Calu3 (cell line): ENCODE results near the gene PRR14. TPM values are rescaled to one million over a fixed set of nuclear protein-coding genes. Genes with fewer than 3 reads are reported as not detected.

Source experiments
- BruUV-seq: library from RNA; stranded (reverse); fragments of 400-500 nt; replicated peaks from 2 replicates; lab custom pipeline; 2021; lab: Mats Ljungman, UMichigan
- CTCF ChIA-PET: fragments of 300-600 bp; sonication (Branson Sonifier 250); formaldehyde crosslinking; loops from one replicate; lab custom pipeline; 2022; ENCODE audit warnings: antibody characterized with exemption; lab: Charles Lee
- DNase-seq: peaks from one replicate; pipeline ENCODE4 v3.0.0; 2022
- H3K27ac Mint-ChIP-seq: one replicate; pipeline ENCODE4 v1.8.0; 2022; ENCODE audit warnings: mixed read lengths; ENCODE audit not compliant: unreplicated experiment
- H3K27me3 Mint-ChIP-seq: one replicate; pipeline ENCODE4 v1.8.0; 2022; ENCODE audit warnings: mixed read lengths; ENCODE audit not compliant: unreplicated experiment
- H3K36me3 Mint-ChIP-seq: one replicate; pipeline ENCODE4 v1.8.0; 2022; ENCODE audit warnings: mild to moderate bottlenecking, moderate library complexity, mixed read lengths; ENCODE audit not compliant: insufficient read depth, unreplicated experiment
- H3K4me1 Mint-ChIP-seq: one replicate; pipeline ENCODE4 v1.8.0; 2022; ENCODE audit warnings: mild to moderate bottlenecking, low read depth, mixed read lengths; ENCODE audit not compliant: unreplicated experiment
- H3K4me3 Mint-ChIP-seq: one replicate; pipeline ENCODE4 v1.8.0; 2022; ENCODE audit warnings: mild to moderate bottlenecking, low read depth, moderate library complexity, mixed read lengths; ENCODE audit not compliant: unreplicated experiment
- H3K9me3 Mint-ChIP-seq: one replicate; pipeline ENCODE4 v1.8.0; 2022; ENCODE audit warnings: low read depth, mixed read lengths; ENCODE audit not compliant: unreplicated experiment
- intact Hi-C: fragments of 100-400 bp; cut with micrococcal nuclease; formaldehyde crosslinking; loops from one replicate; pipeline ENCODE4 v1.10.0; 2022; ENCODE audit not compliant: unreplicated experiment
- total RNA-seq: library from RNA; stranded (reverse); gene quantifications from 2 replicates; pipeline ENCODE4 v1.2.3, GENCODE V29; 2022
- TF ChIP-seq, protein P1 (sequence below): fragments of 200-600 bp; IDR thresholded peaks from one replicate; pipeline ENCODE4 v1.8.0; 2022; ENCODE audit warnings: antibody characterized with exemption; ENCODE audit not compliant: unreplicated experiment

PRR14 gene
- total RNA-seq, 1 experiment from 2014 or later = 47.4 TPM

DNA sequence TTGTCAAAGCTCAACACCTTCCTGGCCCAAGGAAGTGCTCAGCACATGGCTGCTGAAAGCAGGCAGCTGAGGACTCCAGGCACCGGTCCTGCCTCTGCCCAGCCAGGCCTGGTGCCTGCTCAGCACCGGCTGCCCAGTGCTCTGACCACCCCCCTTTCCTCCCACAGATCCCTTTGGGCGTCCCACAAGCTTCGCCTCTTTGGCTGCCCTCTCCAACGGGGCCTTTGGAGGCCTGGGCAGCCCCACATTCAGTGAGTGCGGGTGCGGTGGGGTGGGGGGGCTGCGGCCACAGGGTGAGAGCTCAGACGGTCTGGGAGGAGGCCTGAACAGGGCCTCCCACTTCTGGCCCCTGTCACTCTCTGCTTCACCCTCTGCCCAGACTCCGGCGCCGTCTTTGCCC, 17.6 kb downstream of the PRR14 start:
- intact Hi-C loops = no loop called here
- no peak overlapping the region for H3K4me3 Mint-ChIP-seq
- no peaks in the 10 kb centered on the region for H3K4me1 Mint-ChIP-seq
- CTCF ChIA-PET = no interaction called here
- BruUV-seq = no TSS peak
- H3K9me3 Mint-ChIP-seq = no peaks in the 10 kb centered on the region
- TF ChIP-seq, protein P1, sequence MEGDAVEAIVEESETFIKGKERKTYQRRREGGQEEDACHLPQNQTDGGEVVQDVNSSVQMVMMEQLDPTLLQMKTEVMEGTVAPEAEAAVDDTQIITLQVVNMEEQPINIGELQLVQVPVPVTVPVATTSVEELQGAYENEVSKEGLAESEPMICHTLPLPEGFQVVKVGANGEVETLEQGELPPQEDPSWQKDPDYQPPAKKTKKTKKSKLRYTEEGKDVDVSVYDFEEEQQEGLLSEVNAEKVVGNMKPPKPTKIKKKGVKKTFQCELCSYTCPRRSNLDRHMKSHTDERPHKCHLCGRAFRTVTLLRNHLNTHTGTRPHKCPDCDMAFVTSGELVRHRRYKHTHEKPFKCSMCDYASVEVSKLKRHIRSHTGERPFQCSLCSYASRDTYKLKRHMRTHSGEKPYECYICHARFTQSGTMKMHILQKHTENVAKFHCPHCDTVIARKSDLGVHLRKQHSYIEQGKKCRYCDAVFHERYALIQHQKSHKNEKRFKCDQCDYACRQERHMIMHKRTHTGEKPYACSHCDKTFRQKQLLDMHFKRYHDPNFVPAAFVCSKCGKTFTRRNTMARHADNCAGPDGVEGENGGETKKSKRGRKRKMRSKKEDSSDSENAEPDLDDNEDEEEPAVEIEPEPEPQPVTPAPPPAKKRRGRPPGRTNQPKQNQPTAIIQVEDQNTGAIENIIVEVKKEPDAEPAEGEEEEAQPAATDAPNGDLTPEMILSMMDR = no peak
- no peak overlapping the region for H3K27ac Mint-ChIP-seq
- H3K36me3 Mint-ChIP-seq = peaks cover 56% of the 10 kb centered on the region
- no peaks in the 10 kb centered on the region for H3K27me3 Mint-ChIP-seq
- no peak for DNase-seq

DNA sequence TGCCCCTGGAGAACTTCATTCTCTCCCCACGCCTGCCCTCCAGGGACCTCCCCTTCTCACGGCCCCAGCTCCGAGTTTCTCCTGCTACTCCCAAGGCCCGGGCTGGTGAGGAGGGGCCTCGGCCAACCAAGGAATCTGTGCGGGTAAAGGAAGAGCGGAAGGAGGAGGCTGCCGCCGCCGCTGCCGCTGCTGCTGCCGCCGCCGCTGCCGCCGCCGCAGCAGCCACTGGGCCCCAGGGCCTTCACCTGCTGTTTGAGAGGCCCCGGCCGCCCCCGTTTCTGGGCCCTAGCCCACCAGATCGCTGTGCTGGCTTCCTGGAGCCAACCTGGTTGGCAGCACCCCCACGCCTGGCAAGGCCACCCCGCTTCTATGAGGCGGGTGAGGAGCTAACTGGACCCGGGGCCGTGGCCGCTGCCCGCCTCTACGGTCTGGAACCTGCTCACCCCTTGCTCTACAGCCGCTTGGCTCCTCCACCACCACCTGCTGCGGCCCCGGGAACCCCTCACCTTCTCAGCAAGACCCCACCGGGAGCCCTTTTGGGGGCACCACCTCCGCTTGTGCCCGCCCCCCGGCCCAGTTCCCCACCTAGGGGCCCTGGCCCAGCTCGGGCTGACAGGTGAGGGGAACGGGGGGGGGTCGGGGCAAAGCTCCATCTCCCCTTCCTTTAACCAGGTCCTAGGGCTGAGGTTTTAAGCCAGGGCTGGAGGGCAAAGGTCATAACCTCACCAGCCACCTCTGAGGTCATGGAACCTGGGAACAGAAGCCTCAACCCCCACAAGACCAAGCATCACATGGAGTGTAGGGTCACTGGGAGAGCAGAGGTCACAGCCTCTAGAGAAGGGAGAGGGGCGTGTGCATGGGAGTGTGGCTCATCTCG, 18.5 kb downstream of the PRR14 start:
- H3K9me3 Mint-ChIP-seq = no peaks in the 10 kb centered on the region
- H3K4me1 Mint-ChIP-seq = no peaks in the 10 kb centered on the region
- DNase-seq = no peak
- TF ChIP-seq, protein P1 = no peak
- intact Hi-C loops = no loop called here
- H3K36me3 Mint-ChIP-seq = peaks cover 49% of the 10 kb centered on the region
- H3K4me3 Mint-ChIP-seq = no peak overlapping the region
- BruUV-seq = no TSS peak
- H3K27me3 Mint-ChIP-seq = no peaks in the 10 kb centered on the region
- no peak overlapping the region for H3K27ac Mint-ChIP-seq
- CTCF ChIA-PET = interaction anchor here (1.2 kb wide), 1 partner anchor 11 kb away, joined by 3 read pairs; no protein-coding TSS in a partner anchor

DNA sequence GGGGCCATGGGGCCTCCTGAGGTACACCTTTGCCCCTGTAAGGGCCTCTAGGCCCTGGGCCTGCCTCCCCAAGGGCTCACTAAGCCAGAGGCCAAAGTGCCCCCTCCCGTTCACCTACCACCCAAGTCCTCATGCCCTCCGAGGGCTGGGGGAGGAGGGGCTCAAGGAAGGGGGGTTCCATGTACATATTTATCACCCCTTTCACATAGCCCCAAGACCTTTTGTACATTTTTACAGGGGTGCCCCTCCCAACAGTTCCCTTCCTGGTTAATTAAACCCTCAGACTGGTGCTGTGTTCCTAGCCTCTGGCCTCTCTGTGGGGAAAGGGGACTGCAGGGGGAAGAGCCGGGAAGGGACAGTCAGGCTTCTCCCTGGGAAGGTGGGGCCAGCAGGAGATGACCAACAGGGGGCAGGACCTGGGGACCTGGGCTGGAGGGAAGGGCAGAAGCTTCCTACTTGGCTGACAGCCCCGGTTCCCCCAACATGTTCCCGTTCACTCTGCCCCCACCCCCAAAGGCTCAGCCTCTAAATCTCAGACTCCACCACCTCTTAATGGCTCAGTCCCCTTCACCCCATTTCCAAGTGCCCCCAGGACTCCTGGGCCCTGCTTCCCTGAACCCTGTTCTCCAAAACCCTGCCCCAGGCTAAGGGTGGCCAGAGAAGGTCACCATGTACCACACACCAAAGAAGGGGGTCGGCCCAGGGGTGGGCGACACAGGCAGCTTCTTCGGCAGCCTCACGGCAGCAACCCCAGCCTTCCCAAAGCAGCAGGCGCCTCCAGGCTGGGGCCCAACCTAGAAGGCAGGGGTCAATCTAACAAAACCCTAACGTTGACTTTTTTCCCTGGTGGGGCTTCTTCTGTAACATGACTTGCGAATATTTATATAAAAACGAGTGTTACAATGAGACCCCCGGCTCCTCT, 19.4 kb downstream of the PRR14 start:
- TF ChIP-seq, protein P1 = no peak
- H3K4me1 Mint-ChIP-seq = no peaks in the 10 kb centered on the region
- H3K27ac Mint-ChIP-seq = no peak overlapping the region
- H3K4me3 Mint-ChIP-seq = no peak overlapping the region
- H3K36me3 Mint-ChIP-seq = peaks cover 47% of the 10 kb centered on the region
- BruUV-seq = TSS peak; percentile 52
- no peaks in the 10 kb centered on the region for H3K9me3 Mint-ChIP-seq
- no peaks in the 10 kb centered on the region for H3K27me3 Mint-ChIP-seq
- CTCF ChIA-PET = interaction anchor here (1.2 kb wide), 1 partner anchor 11 kb away, joined by 3 read pairs; no protein-coding TSS in a partner anchor
- DNase-seq = no peak
- intact Hi-C loops = no loop called here

DNA sequence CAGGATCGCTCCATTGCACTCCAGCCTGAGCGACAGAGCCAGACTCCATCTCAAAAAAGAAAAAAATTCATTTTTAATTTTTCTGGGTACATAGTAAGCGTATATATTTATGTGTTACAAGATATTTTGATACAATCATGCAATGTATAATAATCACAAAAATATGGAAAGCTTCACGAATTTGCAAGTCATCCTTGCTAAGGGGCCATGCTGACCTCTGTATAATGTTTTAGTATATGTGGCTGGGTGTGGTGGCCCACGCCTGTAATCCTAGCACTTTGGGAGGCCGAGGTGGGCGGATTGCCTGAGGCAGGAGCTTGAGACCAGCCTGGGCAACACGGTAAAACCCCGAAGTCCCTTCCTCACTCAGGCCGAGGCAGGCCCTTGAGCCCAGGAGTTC, 24.4 kb downstream of the PRR14 start:
- TF ChIP-seq, protein P1 = no peak
- DNase-seq = no peak
- no TSS peak for BruUV-seq
- peaks cover 10% of the 10 kb centered on the region for H3K36me3 Mint-ChIP-seq
- intact Hi-C loops = no loop called here
- no peak overlapping the region for H3K27ac Mint-ChIP-seq
- H3K27me3 Mint-ChIP-seq = no peaks in the 10 kb centered on the region
- H3K9me3 Mint-ChIP-seq = no peaks in the 10 kb centered on the region
- CTCF ChIA-PET = no interaction called here
- H3K4me1 Mint-ChIP-seq = no peaks in the 10 kb centered on the region
- H3K4me3 Mint-ChIP-seq = no peak overlapping the region
